ENCODE measurements around the gene VMP1. TPM values are rescaled to one million over a fixed set of nuclear protein-coding genes. Genes with fewer than 3 reads are reported as not detected.

The VMP1 gene
- total and polyA plus RNA-seq, 4 donors: 46.4 to 118 (median 71.6) TPM

GRCh38 chr17:59716427-59716826 lies 9.0 kb downstream of the VMP1 start:
- TF ChIP-seq JUND (IDR thresholded peaks at IDR 0.05) (no peak), REST (IDR thresholded peaks at IDR 0.05) (no peak), ATF3 (IDR thresholded peaks at IDR 0.05) (no peak), CTCF (IDR thresholded peaks at IDR 0.05; ENCODE audit: low read depth, low read length, missing input control) (no peak), YY1 (IDR thresholded peaks at IDR 0.05) (no peak)
- no peak overlapping the region for H3K4me3 ChIP-seq (ENCODE audit: low read depth in 1 of 3, low read length in 3 of 3)
- no peak overlapping the region for H3K9ac ChIP-seq (ENCODE audit: low read depth in 1 of 2, low read length in 2 of 2)
- WGBS: 93% methylated on average over 2 of the region's 2 CpGs
- H3K27ac ChIP-seq (ENCODE audit: low read depth in 1 of 2, low read length in 2 of 2): no peak overlapping the region
- peaks cover 0 to 7% (median 2%) of the 10 kb centered on the region in 4 donors for H3K4me1 ChIP-seq (ENCODE audit: control insufficient read depth in 4 of 4, insufficient read depth in 4 of 4, low read length in 3 of 4)
- H3K36me3 ChIP-seq (ENCODE audit: control insufficient read depth in 4 of 4, insufficient read depth in 3 of 4, low read depth in 1 of 4, low read length in 3 of 4): peaks cover 0 to 2% (median 0%) of the 10 kb centered on the region in 4 donors
- DNase-seq (ENCODE audit: low spot score): no peak
- H3K9me3 ChIP-seq (ENCODE audit: control insufficient read depth in 4 of 4, low read length in 3 of 4): no peaks in the 10 kb centered on the region
- no peaks in the 10 kb centered on the region for H3K27me3 ChIP-seq (ENCODE audit: control insufficient read depth in 4 of 4, insufficient read depth in 4 of 4, low read length in 3 of 4)

GRCh38 chr17:59719526-59719925 lies 12.1 kb downstream of the VMP1 start:
- no peak for TF ChIP-seq YY1 (IDR thresholded peaks at IDR 0.05)
- no peak for TF ChIP-seq HNF4A (conservative IDR thresholded peaks at IDR 0.05)
- TF ChIP-seq JUND (IDR thresholded peaks at IDR 0.05): no peak
- TF ChIP-seq HNF4G (IDR thresholded peaks at IDR 0.05): no peak
- no peak for TF ChIP-seq EGR1 (IDR thresholded peaks at IDR 0.05; ENCODE audit: low read depth in 2 of 2)
- TF ChIP-seq SP1 (IDR thresholded peaks at IDR 0.05): no peak
- no peak for TF ChIP-seq RAD21 (IDR thresholded peaks at IDR 0.05)
- no peak for TF ChIP-seq NR2F2 (IDR thresholded peaks at IDR 0.05)
- TF ChIP-seq TAF1 (conservative IDR thresholded peaks at IDR 0.05): no peak
- TF ChIP-seq RXRA (IDR thresholded peaks at IDR 0.05): no peak
- no peaks in the 10 kb centered on the region for H3K27me3 ChIP-seq (ENCODE audit: control insufficient read depth in 4 of 4, insufficient read depth in 4 of 4, low read length in 3 of 4)
- H3K4me1 ChIP-seq (ENCODE audit: control insufficient read depth in 4 of 4, insufficient read depth in 4 of 4, low read length in 3 of 4): peaks cover 0 to 5% (median 4%) of the 10 kb centered on the region in 4 donors

GRCh38 chr17:59722623-59723022 lies 15.2 kb downstream of the VMP1 start:
- TF ChIP-seq MAX (IDR thresholded peaks at IDR 0.05) (no peak), FOXA2 (IDR thresholded peaks at IDR 0.05) (no peak), TAF1 (conservative IDR thresholded peaks at IDR 0.05) (no peak), SP1 (IDR thresholded peaks at IDR 0.05) (no peak), ATF3 (IDR thresholded peaks at IDR 0.05) (no peak)
- H3K27ac ChIP-seq (ENCODE audit: low read depth in 1 of 2, low read length in 2 of 2): no peak overlapping the region
- WGBS: 96% methylated on average over 4 of the region's 4 CpGs

More at GRCh38 chr17:59719526-59719925, 12.1 kb downstream of the VMP1 start:
- DNase-seq (ENCODE audit: low spot score): no peak
- no peak overlapping the region for H3K27ac ChIP-seq (ENCODE audit: low read depth in 1 of 2, low read length in 2 of 2)
- H3K4me3 ChIP-seq (ENCODE audit: low read depth in 1 of 3, low read length in 3 of 3): no peak overlapping the region
- no peak overlapping the region for H3K9ac ChIP-seq (ENCODE audit: low read depth in 1 of 2, low read length in 2 of 2)
- peaks cover 0 to 2% (median 0%) of the 10 kb centered on the region in 4 donors for H3K36me3 ChIP-seq (ENCODE audit: control insufficient read depth in 4 of 4, insufficient read depth in 3 of 4, low read depth in 1 of 4, low read length in 3 of 4)
- H3K9me3 ChIP-seq (ENCODE audit: control insufficient read depth in 4 of 4, low read length in 3 of 4): no peaks in the 10 kb centered on the region

More at GRCh38 chr17:59722623-59723022, 15.2 kb downstream of the VMP1 start:
- DNase-seq (ENCODE audit: low spot score): no peak
- Histone ChIP-seq H3K4me1 (ENCODE audit: control insufficient read depth in 4 of 4, insufficient read depth in 4 of 4, low read length in 3 of 4) (peaks cover 0 to 14% (median 6%) of the 10 kb centered on the region in 4 donors), H3K9me3 (ENCODE audit: control insufficient read depth in 4 of 4, low read length in 3 of 4) (no peaks in the 10 kb centered on the region), H3K36me3 (ENCODE audit: control insufficient read depth in 4 of 4, insufficient read depth in 3 of 4, low read depth in 1 of 4, low read length in 3 of 4) (peaks cover 0 to 1% (median 0%) of the 10 kb centered on the region in 4 donors), H3K9ac (ENCODE audit: low read depth in 1 of 2, low read length in 2 of 2) (no peak overlapping the region), H3K27me3 (ENCODE audit: control insufficient read depth in 4 of 4, insufficient read depth in 4 of 4, low read length in 3 of 4) (no peaks in the 10 kb centered on the region), H3K4me3 (ENCODE audit: low read depth in 1 of 3, low read length in 3 of 3) (no peak overlapping the region)

Measured in liver (tissue), 9 donors.